Trophoblast cell (in vitro differentiated cells and primary cell): Measurements from ENCODE around the gene APP. TPM values are rescaled to one million over a fixed set of nuclear protein-coding genes. Genes with fewer than 3 reads are reported as not detected.

Source experiments
- DNase-seq, 2 donors: peaks; one replicate each; pipeline ENCODE4 v3.0.0-alpha.2; 2016
- H2AFZ ChIP-seq: 2 replicates; pipeline ENCODE4 v1.6.1; 2013; ENCODE audit warnings: low read length, moderate library complexity, mild to moderate bottlenecking; ENCODE audit not compliant: insufficient read depth, poor library complexity
- H2AK5ac ChIP-seq: 2 replicates; pipeline ENCODE4 v1.6.1; 2013; ENCODE audit warnings: mild to moderate bottlenecking, low read length
- H2BK120ac ChIP-seq: 2 replicates; pipeline ENCODE4 v1.6.1; 2013; ENCODE audit warnings: low read length, mild to moderate bottlenecking, moderate library complexity; ENCODE audit not compliant: insufficient read depth, poor library complexity
- H2BK12ac ChIP-seq: 2 replicates; pipeline ENCODE4 v1.6.1; 2013; ENCODE audit warnings: mild to moderate bottlenecking, low read length, moderate library complexity
- H2BK5ac ChIP-seq: 2 replicates; pipeline ENCODE4 v1.6.1; 2013; ENCODE audit warnings: low read length, low read depth, moderate library complexity, mild to moderate bottlenecking; ENCODE audit not compliant: poor library complexity
- H3K14ac ChIP-seq: 2 replicates; pipeline ENCODE4 v1.6.1; 2013; ENCODE audit warnings: mild to moderate bottlenecking, low read length
- H3K18ac ChIP-seq: 2 replicates; pipeline ENCODE4 v1.6.1; 2013; ENCODE audit warnings: mild to moderate bottlenecking, low read length
- H3K23ac ChIP-seq: 2 replicates; pipeline ENCODE4 v1.6.1; 2013; ENCODE audit warnings: low read length
- H3K27ac ChIP-seq: 2 replicates; pipeline ENCODE4 v1.5.1; 2013; ENCODE audit warnings: low read depth, mild to moderate bottlenecking, inconsistent platforms, low read length, moderate library complexity
- H3K27me3 ChIP-seq: 2 replicates; pipeline ENCODE4 v1.6.1; 2013; ENCODE audit warnings: inconsistent platforms, mild to moderate bottlenecking, low read length, moderate library complexity; ENCODE audit not compliant: insufficient read depth
- H3K36me3 ChIP-seq, 2 experiments: 1 replicate in 1 of 2; 2 replicates in 1 of 2; pipeline ENCODE4 v1.6.1; 2013; ENCODE audit warnings: low read length in 2 of 2, mild to moderate bottlenecking in 2 of 2, moderate library complexity in 1 of 2; ENCODE audit not compliant: insufficient read depth in 2 of 2, control insufficient read depth in 1 of 2
- H3K4ac ChIP-seq: 2 replicates; pipeline ENCODE4 v1.6.1; 2013; ENCODE audit warnings: low read depth, mild to moderate bottlenecking, low read length, moderate library complexity
- H3K4me1 ChIP-seq, 2 experiments: 1 replicate in 1 of 2; 2 replicates in 1 of 2; pipeline ENCODE4 v1.6.1; 2013; ENCODE audit warnings: low read length in 2 of 2, mild to moderate bottlenecking in 2 of 2, moderate library complexity in 1 of 2; ENCODE audit not compliant: insufficient read depth in 2 of 2, control insufficient read depth in 1 of 2
- H3K4me2 ChIP-seq: 2 replicates; pipeline ENCODE4 v1.6.1; 2013; ENCODE audit warnings: inconsistent platforms, mild to moderate bottlenecking, low read length, moderate library complexity
- H3K4me3 ChIP-seq: 2 replicates; pipeline ENCODE4 v1.5.1; 2013; ENCODE audit warnings: mild to moderate bottlenecking, low read depth, low read length, inconsistent platforms
- H3K79me1 ChIP-seq: one replicate; pipeline ENCODE4 v1.6.1; 2013; ENCODE audit warnings: low read length
- H3K79me2 ChIP-seq: 2 replicates; pipeline ENCODE4 v1.6.1; 2013; ENCODE audit warnings: low read length, mild to moderate bottlenecking; ENCODE audit not compliant: control insufficient read depth, insufficient read depth, poor library complexity
- H3K9ac ChIP-seq: 2 replicates; pipeline ENCODE4 v1.6.1; 2013; ENCODE audit warnings: mild to moderate bottlenecking, low read length
- H3K9me3 ChIP-seq: 2 replicates; pipeline ENCODE4 v1.6.1; 2013; ENCODE audit warnings: low read depth, mild to moderate bottlenecking, control low read depth, inconsistent platforms, low read length; ENCODE audit not compliant: insufficient read depth
- H4K12ac ChIP-seq: 2 replicates; pipeline ENCODE4 v1.6.1; 2013; ENCODE audit warnings: low read depth, mild to moderate bottlenecking, low read length, moderate library complexity
- H4K8ac ChIP-seq: 2 replicates; pipeline ENCODE4 v1.6.1; 2013; ENCODE audit warnings: low read depth, mild to moderate bottlenecking, low read length, moderate library complexity
- H4K91ac ChIP-seq: one replicate; pipeline ENCODE4 v1.6.1; 2013; ENCODE audit warnings: low read depth, mild to moderate bottlenecking, low read length, moderate library complexity
- WGBS: extraction: QIAGEN DNeasy Blood & Tissue Kit; methylation state at CpG from one replicate; pipeline ENCODE4 v1.1.7; 2013; ENCODE audit warnings: missing lambda C conversion rate; ENCODE audit not compliant: insufficient read length, insufficient coverage; ENCODE audit errors: extremely low coverage; 5-methylcytosine and 5-hydroxymethylcytosine counted together
- polyA plus RNA-seq: library from polyadenylated mRNA; stranded (reverse); fragments of 200-250 nt; gene quantifications from 2 replicates; pipeline ENCODE4 v1.2.3, GENCODE V29; 2013

APP gene
- polyA plus RNA-seq, result 481 and 496 TPM in 2 replicates

DNA sequence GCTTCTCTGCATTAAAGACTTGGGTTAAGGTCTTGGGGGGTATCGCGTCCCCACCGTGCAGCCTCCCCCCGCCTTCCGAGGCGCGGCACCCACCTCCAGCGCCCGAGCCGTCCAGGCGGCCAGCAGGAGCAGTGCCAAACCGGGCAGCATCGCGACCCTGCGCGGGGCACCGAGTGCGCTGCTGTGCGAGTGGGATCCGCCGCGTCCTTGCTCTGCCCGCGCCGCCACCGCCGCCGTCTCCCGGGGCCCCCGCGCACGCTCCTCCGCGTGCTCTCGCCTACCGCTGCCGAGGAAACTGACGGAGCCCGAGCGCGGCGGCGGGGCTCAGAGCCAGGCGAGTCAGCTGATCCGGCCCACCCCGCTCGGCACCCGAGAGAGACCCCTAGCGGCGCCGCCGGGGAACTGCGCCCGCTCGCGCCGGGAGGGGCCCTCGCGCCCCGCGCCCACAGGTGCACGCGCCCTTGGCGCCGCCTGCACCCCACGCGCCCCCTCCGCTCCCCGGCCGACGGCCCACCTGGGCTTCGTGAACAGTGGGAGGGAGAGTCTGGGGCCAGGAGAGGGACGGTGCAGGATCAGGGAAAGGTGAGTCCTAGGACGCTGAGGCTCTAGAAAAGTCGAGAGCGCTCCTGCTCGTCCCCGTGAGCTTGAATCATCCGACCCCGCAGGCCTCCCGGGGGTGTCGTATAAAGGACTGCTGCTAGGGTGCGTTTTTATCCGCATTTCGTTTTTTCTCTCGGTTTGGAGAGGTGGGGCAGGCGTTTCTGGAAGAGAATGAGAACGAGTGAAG is at the start of gene APP:
APP (minus strand) TSS at position 300 of the 787 bp plus-strand sequence; CDS start at position 150, 150 bp downstream.
- Histone ChIP-seq H3K27me3 (no peaks in the 10 kb centered on the region), H3K27ac (peak within 1 kb of the TSS; percentile 62), H2AK5ac (peak within 1 kb of the TSS; percentile 80), H3K4me3 (peak within 1 kb of the TSS; percentile 98), H4K8ac (peak within 1 kb of the TSS; percentile 89), H3K9me3 (no peaks in the 10 kb centered on the region), H3K36me3 (no peaks in the 10 kb centered on the region), H3K79me1 (peaks cover 19% of the 10 kb centered on the region), H3K79me2 (peaks cover 15% of the 10 kb centered on the region), H2BK12ac (peak within 1 kb of the TSS; percentile 51), H4K12ac (peak within 1 kb of the TSS; percentile 90), H3K18ac (peak within 1 kb of the TSS; percentile 100), H3K4me2 (peak within 1 kb of the TSS; percentile 87), H3K14ac (peak within 1 kb of the TSS; percentile 97), H2BK120ac (peak within 1 kb of the TSS; percentile 89), H4K91ac (peak within 1 kb of the TSS; percentile 72), H3K23ac (no peak within 1 kb of the TSS), H2BK5ac (peak within 1 kb of the TSS; percentile 94), H2AFZ (peak within 1 kb of the TSS; percentile 93), H3K4ac (peak within 1 kb of the TSS; percentile 95), H3K4me1 (peaks cover 6 to 10% of the 10 kb centered on the region in 2 experiments), H3K9ac (peak within 1 kb of the TSS; percentile 92)
- peak; percentile 67 to 87 for DNase-seq
- no CpG with 5 or more reads among the region's 88 CpGs for WGBS

DNA sequence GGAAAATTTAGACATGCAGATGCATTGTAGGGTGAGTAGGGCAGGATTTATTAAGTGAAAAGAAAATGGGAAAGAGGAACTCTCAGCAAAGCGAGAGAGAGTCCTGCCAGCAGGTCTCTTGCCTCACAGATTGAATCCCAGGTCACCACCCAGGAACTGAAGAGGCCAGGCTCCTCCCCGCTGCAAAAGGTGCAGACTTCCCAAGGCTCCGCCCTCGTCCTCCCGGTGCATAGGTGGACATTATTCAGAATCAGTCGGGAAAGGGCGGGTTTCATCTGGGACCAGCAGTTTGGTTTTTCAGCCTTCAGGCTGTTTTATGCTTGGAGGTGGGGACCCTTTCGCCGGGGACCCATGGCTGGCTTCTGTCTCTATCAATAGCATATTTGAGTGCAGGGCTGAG is 41.6 kb upstream of the APP start:
- Histone ChIP-seq H2AFZ (no peak overlapping the region), H2AK5ac (no peak overlapping the region), H3K4me2 (no peak overlapping the region), H3K4ac (no peak overlapping the region), H3K4me1 (no peaks in the 10 kb centered on the region), H3K9ac (no peak overlapping the region), H3K23ac (no peak overlapping the region), H3K27me3 (no peaks in the 10 kb centered on the region), H4K12ac (no peak overlapping the region), H3K79me2 (no peaks in the 10 kb centered on the region), H2BK12ac (no peak overlapping the region), H3K4me3 (no peak overlapping the region), H3K14ac (no peak overlapping the region), H3K27ac (no peak overlapping the region), H2BK5ac (no peak overlapping the region), H3K79me1 (no peaks in the 10 kb centered on the region), H4K8ac (no peak overlapping the region), H4K91ac (no peak overlapping the region), H3K18ac (no peak overlapping the region), H2BK120ac (no peak overlapping the region), H3K9me3 (peaks cover 2% of the 10 kb centered on the region), H3K36me3 (no peaks in the 10 kb centered on the region)
- peak; percentile 22 to 35 for DNase-seq
- WGBS, result no CpG with 5 or more reads among the region's 9 CpGs

DNA sequence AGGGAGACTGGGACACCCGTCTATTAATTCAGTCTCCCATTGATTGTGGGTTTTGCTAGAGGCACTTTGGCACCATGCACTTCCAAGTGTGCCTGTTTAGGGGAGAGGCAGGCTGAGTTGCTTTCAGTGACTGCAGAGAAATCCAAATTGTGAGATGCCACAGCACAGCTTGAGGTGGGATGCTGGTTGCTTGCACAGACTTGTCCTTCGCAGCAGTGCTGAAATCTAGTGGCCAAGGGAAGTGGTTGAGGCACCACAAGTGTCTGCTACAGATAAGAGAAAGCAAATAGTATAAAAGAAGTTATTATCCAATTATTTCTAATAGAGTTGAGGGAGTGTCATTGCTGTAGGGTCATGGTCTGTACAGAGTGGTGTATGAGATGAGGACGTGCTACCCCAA is 40.0 kb upstream of the APP start:
- H2BK5ac ChIP-seq, result no peak overlapping the region
- H3K4me1 ChIP-seq, result no peaks in the 10 kb centered on the region
- H2BK12ac ChIP-seq, result no peak overlapping the region
- H3K4me3 ChIP-seq, result no peak overlapping the region
- H3K23ac ChIP-seq, result no peak overlapping the region
- H3K9me3 ChIP-seq, result peaks cover 2% of the 10 kb centered on the region
- no peak overlapping the region for H3K18ac ChIP-seq
- no peaks in the 10 kb centered on the region for H3K27me3 ChIP-seq
- H3K27ac ChIP-seq, result no peak overlapping the region
- DNase-seq, result no peak
- no peaks in the 10 kb centered on the region for H3K36me3 ChIP-seq
- H4K8ac ChIP-seq, result no peak overlapping the region
- no peaks in the 10 kb centered on the region for H3K79me1 ChIP-seq
- H3K79me2 ChIP-seq, result no peaks in the 10 kb centered on the region
- H3K9ac ChIP-seq, result no peak overlapping the region
- H2BK120ac ChIP-seq, result no peak overlapping the region
- no peak overlapping the region for H2AK5ac ChIP-seq
- no peak overlapping the region for H3K4me2 ChIP-seq
- no peak overlapping the region for H2AFZ ChIP-seq
- no CpG with 5 or more reads among the region's 3 CpGs for WGBS
- H3K14ac ChIP-seq, result no peak overlapping the region
- H4K91ac ChIP-seq, result no peak overlapping the region
- H3K4ac ChIP-seq, result no peak overlapping the region
- no peak overlapping the region for H4K12ac ChIP-seq

DNA sequence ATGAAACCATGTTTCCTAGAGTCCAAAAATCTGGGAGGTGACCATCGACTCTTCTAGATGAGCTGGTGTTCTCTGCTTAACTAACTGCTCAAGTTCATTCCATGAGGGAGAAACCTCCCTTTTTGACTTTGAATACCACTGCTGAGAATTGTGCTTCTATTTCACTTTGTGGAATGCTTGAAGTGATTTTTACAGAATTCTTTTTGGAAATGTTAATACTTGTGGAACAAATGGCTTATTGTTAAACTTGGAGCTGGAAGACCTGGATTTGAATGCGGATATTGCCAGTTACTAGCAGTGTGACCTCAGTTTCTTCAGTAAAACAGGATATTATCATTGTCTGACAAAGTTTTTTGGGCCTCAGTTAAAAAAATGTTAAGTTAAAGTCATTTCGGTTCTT is 36.5 kb upstream of the APP start:
- H3K23ac ChIP-seq, result no peak overlapping the region
- H3K27me3 ChIP-seq, result no peaks in the 10 kb centered on the region
- H3K9ac ChIP-seq, result no peak overlapping the region
- H4K91ac ChIP-seq, result no peak overlapping the region
- no peak overlapping the region for H2BK120ac ChIP-seq
- H3K27ac ChIP-seq, result no peak overlapping the region
- no peaks in the 10 kb centered on the region for H3K79me2 ChIP-seq
- peaks cover 2% of the 10 kb centered on the region for H3K9me3 ChIP-seq
- no peak overlapping the region for H4K8ac ChIP-seq
- H3K14ac ChIP-seq, result no peak overlapping the region
- H3K36me3 ChIP-seq, result peaks cover 0 to 2% of the 10 kb centered on the region in 2 experiments
- no peaks in the 10 kb centered on the region for H3K4me1 ChIP-seq
- H3K4ac ChIP-seq, result no peak overlapping the region
- no peak overlapping the region for H2BK5ac ChIP-seq
- no peak overlapping the region for H2AK5ac ChIP-seq
- H3K79me1 ChIP-seq, result no peaks in the 10 kb centered on the region
- no peak overlapping the region for H3K4me2 ChIP-seq
- H2BK12ac ChIP-seq, result no peak overlapping the region
- no peak overlapping the region for H2AFZ ChIP-seq
- no peak overlapping the region for H3K4me3 ChIP-seq
- WGBS, result no CpG with 5 or more reads among the region's 3 CpGs
- H4K12ac ChIP-seq, result no peak overlapping the region
- DNase-seq, result no peak
- no peak overlapping the region for H3K18ac ChIP-seq
